ENCODE data around the gene MPPED2.

Gene MPPED2

DNA sequence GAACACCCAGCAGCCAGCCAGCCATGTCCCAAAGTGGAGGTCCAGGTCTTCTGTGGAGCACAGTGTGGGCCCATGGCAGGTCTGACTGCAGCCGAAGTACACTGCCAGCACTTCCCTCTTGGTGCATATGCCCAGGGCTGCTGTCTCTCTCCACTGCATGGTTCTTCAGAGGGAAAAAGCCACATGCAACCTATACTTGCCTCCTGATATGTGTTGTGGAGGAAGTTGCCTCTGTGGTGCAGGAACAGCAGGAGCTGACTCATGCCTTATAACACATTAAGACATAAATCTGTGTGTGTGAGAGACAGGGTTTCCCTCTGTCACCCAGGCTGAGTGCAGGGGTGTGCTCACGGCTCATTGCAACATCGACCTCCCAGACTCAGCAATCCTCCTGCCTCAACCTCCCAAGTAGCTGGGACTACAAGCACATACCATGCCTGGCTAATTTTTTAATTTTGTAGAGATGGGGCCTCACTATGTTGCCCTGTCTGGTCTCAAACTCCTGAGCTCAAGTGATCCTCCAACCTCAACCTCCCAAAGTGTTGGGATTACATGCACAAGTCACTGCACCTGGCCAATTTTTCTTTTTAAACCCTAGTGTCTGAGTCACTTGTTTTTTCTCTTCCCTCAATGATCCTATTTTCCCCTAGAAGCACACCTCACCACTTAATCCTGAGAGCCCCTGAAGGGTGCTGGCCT lies 98.8 kb downstream of the MPPED2 start:
- no peak for DNase-seq (ENCODE audit: low read depth)

DNA sequence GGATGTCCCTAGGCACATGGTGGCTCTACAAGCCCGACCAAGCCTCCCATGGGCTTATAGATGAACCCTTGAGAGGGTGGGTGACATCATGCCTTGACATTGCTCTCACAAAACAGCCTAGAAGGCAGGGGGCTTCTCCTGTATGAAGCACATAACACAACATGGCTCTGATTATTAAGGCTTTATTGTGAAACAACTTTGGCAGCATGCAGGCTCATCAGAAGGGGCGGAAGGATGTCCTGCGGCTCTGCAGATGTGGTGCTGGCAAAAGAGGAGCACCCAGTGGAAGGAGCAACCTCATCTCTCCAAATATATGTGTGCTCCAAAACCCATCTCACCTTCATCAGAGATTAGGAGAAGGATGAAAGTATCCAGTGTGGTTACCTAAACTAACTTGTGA lies 100.4 kb downstream of the MPPED2 start:
- DNase-seq (ENCODE audit: low read depth) = no peak

DNA sequence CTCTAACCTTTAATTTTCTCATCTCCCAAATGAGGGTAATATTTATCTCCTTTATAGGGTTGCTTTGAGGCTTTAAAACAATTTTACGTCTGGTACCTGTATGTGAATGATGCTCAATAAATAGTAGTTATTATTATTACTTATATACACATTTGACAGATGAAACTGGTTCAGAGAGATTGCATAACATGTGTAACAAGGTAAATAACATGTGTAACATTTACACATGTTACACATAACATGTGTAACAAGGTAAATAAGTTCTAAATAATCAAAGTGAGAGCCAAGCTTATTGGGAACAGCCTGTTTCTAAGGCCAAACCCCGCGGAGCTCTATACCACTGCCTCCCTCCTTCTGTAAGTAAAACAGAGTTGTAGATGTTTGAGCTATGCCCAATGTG lies 100.9 kb downstream of the MPPED2 start:
- DNase-seq (ENCODE audit: low read depth) = no peak

DNA sequence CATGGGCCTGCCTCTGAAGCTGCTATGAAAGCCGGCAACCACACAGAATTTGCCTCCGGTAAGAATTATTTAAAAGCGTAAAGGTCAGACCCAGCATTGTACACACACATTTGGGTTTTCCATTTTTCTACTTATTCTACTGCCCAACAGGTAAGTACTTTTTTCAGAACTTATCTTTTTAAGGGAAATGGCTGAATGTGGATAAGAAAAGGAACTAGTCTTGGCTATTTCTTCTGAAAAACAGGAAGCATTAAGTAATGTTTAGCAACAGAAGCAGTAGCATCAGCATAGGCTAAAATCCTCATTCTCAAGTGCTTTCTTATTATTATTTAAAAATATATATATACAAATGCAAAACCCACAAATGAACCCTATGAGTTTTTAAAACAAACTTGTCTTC lies 103.1 kb downstream of the MPPED2 start:
- DNase-seq (ENCODE audit: low read depth) = no peak

DNA sequence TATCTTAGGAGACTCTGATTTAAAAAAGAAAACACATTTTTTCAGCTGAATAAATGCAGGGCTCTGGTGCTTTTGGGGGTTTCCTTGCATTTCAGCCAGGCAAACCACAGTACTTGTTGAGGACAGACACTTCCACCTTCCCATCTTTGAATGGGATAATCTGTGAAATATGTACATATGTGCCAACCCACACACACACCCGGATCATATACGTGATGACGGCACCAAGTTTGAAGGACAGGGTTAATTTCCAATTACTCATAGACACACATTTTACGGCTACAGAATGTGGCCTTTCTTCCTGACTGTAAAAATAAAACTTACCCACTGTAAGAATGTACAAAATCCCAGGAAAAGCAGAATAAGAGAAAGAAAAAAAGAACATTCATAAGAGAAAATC lies 104.4 kb downstream of the MPPED2 start:
- DNase-seq (ENCODE audit: low read depth) = no peak

- no peak for DNase-seq (ENCODE audit: low read depth)
Observed at GRCh38 chr11:30481330-30481729, 104.8 kb downstream of the MPPED2 start.

GRCh38 chr11:30479899-30480298 lies 106.3 kb downstream of the MPPED2 start:
- no peak for DNase-seq (ENCODE audit: low read depth)

- DNase-seq (ENCODE audit: low read depth) = no peak
Observed at GRCh38 chr11:30478923-30479322, 107.2 kb downstream of the MPPED2 start.

DNA sequence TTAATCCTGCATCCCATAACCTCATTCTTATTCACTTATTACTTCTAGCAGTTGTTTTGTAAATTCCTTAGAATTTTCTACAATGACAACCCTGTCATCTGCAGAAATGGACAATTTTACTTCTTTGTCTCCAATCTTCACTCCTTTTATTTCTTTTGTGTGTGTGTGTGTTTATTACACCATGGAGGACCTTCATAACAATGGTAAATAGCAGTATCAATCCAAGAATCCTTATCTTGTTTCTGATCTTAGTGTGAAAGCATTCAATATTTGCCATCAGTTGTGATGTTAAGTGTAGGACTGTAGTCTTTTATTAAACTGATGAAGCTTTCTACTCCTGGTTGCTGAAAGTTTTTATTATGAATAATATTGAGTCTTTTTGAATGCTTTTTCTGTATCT lies 109.1 kb downstream of the MPPED2 start:
- no peak for DNase-seq (ENCODE audit: low read depth)

DNA sequence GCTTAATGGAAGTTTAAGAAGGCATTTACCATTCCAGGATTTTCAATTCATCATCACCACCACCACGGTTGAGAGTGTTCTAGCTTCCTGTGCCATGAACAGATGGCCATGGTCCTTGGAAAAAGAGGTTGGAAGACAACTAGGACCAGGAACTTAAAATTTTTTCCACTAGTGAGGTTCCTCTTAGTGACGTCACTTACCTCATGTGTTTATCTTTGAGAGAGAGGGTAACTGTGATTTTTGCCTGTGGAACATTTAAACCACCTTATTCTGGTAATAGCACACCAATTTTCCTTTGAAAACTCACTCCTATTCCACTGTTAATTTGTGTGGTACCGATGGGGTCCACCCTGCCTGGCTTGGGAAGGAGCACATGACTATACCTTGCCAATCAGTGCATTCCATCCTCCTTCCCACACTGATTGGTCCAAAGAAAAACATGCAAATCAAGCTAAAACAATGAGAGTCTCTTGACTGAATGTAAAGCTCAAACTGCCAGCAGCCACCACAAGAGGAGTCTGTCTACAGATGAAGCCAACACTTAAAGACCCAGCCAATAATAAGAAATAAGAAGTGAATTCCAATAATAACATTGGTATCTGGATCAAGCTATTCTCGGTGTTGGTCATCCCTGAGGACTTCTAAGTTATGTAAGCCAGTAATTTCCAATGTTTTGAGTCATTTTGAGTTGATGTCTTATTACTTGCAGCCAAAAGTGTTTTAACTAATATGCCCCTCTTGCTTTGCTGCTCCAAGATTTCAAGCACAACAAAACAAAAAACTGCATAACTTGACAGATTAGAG lies 111.8 kb downstream of the MPPED2 start:
- DNase-seq (ENCODE audit: low read depth) = no peak

DNA sequence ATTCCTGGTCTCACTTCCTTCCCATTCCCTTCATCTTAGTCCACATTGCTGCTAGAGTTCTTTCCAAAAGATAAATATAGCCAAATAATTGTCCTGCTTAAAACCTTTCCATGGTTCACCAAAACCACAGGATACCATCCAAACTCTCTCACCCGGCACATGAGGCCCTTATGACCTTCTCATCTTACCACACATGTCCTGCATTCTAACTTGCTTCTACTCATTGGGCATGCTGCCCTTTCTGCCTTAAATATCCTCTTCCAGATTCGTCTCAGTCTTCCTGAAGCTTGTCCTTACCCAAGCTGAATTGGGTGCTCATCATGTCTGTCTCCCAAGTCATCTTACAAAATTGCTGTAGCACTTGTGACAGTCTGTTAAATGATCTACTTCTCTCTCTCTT lies 114.9 kb downstream of the MPPED2 start:
- no peak for DNase-seq (ENCODE audit: low read depth)

- no peak for DNase-seq (ENCODE audit: low read depth)
Observed at GRCh38 chr11:30468881-30469280, 117.3 kb downstream of the MPPED2 start.

DNA sequence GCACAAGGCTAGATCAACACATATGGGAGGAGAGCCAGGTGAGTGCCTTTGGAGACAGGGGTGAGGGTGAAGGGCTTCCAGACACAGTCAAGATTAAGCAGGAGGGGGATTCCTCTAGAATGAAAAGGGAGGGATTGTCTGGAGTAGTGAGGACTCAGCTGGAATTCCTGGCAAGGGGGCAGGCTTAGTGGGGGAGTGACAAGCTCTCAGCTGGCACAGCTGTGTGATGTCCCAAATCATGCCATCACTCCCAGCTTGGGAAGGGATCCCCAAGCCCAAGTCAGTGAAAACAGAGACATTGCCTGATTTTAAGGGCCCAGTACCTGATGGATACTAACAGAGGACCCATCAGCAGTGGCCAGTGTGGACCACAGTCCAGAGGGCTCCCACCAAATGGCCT lies 119.0 kb downstream of the MPPED2 start:
- DNase-seq (ENCODE audit: low read depth) = no peak

DNA sequence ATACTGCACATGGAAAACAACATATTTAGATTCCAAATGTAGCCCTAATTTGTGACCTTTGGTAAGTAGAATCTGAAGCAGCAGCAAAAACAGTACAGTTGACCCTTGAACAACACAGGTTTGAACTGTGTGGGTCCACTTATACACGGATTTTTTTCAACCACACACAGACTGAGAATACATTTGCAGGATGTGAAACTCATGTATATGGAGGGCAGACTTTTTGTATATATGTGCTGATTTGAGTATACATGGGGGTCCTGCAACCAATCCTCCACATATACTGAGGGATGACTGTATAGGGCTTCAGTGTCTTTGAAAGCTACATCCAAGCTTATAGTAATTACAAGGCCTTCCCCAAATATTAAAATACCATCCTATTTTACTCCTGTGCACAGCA lies 120.5 kb downstream of the MPPED2 start:
- no peak for DNase-seq (ENCODE audit: low read depth)

GRCh38 chr11:30465192-30465591 lies 121.0 kb downstream of the MPPED2 start:
- DNase-seq (ENCODE audit: low read depth) = no peak

GRCh38 chr11:30463266-30463665 lies 122.9 kb downstream of the MPPED2 start:
- no peak for DNase-seq (ENCODE audit: low read depth)

DNA sequence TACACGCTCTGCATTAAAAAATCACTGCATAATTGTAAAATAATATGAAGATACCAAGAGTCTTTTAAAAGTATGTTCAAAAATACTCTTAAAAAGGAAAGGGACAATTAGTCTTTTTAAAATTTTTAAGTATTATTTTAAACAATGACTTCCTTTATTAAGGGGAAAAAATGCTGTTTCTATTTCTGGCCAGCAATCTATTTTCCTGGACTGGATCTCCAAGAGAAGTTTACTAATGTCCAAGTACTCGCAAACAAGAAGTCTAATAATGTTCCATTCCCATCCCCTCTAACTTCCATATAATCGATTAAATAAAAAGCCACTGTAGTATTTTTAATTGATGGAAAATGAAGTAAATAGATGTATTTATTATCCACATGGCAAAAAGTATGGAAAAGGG lies 123.7 kb downstream of the MPPED2 start:
- DNase-seq (ENCODE audit: low read depth) = no peak

DNA sequence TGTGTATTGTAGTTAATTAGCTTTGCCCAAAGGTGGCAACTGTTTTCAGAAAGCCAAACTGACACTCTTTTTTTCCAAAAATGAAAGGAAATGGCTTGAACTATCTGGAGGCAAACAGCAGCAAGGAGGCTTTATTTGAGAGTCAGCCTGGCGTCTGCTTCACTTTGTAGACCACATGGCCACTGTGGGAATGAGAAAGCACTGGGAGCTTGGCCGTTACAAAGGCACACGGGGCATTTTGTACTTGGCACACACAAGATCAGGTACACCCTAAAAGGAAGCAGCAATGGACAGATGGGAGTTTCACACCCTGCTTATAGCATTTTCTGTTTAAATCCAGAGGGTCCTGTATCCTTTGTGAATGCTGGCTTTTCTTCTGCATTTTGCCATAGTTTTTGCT lies 126.3 kb downstream of the MPPED2 start:
- no peak for DNase-seq (ENCODE audit: low read depth)

DNA sequence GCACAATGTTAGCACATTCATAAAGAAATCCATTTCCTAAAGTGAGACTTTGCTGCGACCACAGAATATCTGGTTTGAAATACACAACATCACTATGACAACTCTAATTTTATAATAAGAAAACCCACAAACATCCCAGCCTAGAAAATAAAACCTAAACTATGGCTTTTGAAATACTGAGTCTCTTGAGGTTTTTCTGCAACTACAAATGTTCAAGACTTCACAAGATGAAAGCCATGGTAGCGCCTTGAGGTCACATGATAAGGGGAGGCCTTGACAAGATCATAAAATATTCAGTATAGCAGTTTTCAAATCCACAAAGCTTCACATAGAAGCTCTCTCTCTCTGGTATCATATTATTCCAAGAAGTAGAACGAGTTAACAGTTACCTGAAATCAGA lies 126.8 kb downstream of the MPPED2 start:
- DNase-seq (ENCODE audit: low read depth) = no peak

DNA sequence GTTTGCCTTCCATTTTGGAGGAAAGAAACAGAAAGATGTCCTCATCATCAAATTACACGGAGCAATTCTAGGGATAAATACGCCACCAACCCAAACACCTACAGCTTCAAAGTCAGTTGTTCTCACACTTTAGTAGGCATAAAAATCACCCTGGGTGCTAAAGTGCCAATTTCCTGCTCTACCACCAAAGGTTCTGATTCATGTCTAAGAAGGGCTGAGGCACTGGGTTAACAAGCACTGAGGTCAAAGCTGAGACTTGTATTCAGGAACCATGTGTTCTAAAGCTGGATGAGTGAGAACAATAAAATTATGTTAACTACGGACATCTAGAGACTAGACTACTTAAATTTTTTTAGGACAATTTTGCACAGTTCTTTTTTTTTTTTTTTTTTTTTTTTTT lies 127.6 kb downstream of the MPPED2 start:
- DNase-seq (ENCODE audit: low read depth) = no peak

DNA sequence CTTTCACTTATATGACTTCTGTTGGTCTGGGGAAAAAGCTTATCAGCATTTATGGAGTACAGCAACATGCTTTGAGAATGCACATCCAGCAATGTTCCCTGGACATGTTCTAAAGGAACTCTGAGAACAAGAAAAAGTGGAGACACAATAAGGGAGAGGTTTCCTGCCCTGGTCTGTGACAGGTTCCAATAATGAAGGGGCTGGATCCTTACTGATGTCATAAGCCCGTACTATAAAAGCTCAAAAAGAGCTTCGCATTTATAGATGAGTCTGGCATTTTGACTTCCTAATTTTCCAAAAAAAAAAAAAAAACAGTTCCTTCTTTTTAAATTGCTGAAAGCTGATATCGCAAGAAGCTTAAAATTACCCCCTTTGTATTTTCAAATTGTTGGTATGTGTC lies 129.1 kb downstream of the MPPED2 start:
- DNase-seq (ENCODE audit: low read depth) = no peak

DNA sequence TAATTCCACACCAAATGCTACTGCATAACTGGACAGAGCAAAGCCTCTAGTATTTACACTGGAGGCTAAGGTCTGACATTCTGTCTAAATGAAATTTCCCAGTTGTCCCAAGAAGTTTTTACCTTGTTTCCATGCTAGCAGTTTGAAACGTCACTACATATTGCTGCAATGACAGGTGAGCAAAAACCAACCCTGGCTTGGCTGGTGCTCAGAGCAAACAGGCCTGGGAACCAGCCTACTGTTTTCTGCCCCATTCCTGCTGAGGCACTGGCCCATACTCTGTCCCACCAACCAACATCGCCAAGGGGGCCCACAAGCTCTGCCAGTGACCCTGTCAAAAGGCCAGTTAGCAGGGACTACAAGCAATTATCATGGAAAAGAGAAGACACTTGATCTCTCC lies 131.1 kb downstream of the MPPED2 start:
- DNase-seq (ENCODE audit: low read depth) = no peak

GRCh38 chr11:30454541-30454940 lies 131.6 kb downstream of the MPPED2 start:
- DNase-seq (ENCODE audit: low read depth) = no peak

GRCh38 chr11:30454111-30454510 lies 132.0 kb downstream of the MPPED2 start:
- DNase-seq (ENCODE audit: low read depth) = no peak
